K562 (cell line): ENCODE measurements around the gene TMEM128. TPM values are rescaled to one million over a fixed set of nuclear protein-coding genes. Genes with fewer than 3 reads are reported as not detected.

ENCODE experiments used
- ATF3 ChIP-seq, 2 experiments: fragments of 450-650 bp in 1 of 2; sonication (generic) in 1 of 2; formaldehyde crosslinking in 1 of 2; IDR thresholded peaks in 1 of 2; conservative IDR thresholded peaks in 1 of 2; 2 replicates each; pipeline versions ENCODE4 v1.6.1 to v1.8.1; 2016 to 2023; ENCODE audit warnings: mild to moderate bottlenecking in 2 of 2, moderate library complexity in 2 of 2, inconsistent platforms in 1 of 2, missing genetic modification reagents in 1 of 2
- BRCA1 ChIP-seq, 2 experiments: fragments of 450-650 bp in 1 of 2; sonication (generic) in 1 of 2; formaldehyde crosslinking in 1 of 2; IDR thresholded peaks; 2 replicates each; pipeline versions ENCODE4 v1.5.0 to v1.6.1; 2017 to 2020; ENCODE audit warnings: mild to moderate bottlenecking in 1 of 2, missing genetic modification reagents in 1 of 2
- CHD7 ChIP-seq: fragments of 200-600 bp; sonication (generic); IDR thresholded peaks from one replicate; pipeline ENCODE4 v1.6.1; 2012; ENCODE audit warnings: mild to moderate bottlenecking, low read depth, low read length, inconsistent platforms
- MECOM ChIP-seq: fragments of 250-450 bp; sonication (Bioruptor Pico); IDR thresholded peaks from 2 replicates; pipeline ENCODE4 v1.8.0; 2022; ENCODE audit warnings: inconsistent platforms
- MIER1 ChIP-seq: fragments of 450-650 bp; IDR thresholded peaks from 2 replicates; pipeline ENCODE4 v1.6.1; 2016; ENCODE audit warnings: antibody characterized with exemption, mild to moderate bottlenecking, low read depth
- POLR3A ChIP-seq: IDR thresholded peaks from 2 replicates; pipeline ENCODE4 v1.6.1; 2011; ENCODE audit warnings: borderline replicate concordance, mild to moderate bottlenecking, moderate library complexity; ENCODE audit not compliant: insufficient read length, insufficient read depth; ENCODE audit errors: extremely low read depth
- SLC30A9 ChIP-seq: fragments of 250-450 bp; sonication (Bioruptor Pico); IDR thresholded peaks from 2 replicates; pipeline ENCODE4 v1.8.0; 2022; ENCODE audit warnings: mild to moderate bottlenecking, moderate library complexity
- ZBTB1 ChIP-seq: sonication (generic); formaldehyde crosslinking; IDR thresholded peaks from 2 replicates; pipeline ENCODE4 v1.8.1; 2023; ENCODE audit warnings: missing genetic modification reagents, low read depth, mild to moderate bottlenecking, borderline replicate concordance
- ZNF197 ChIP-seq: fragments of 200-800 bp; sonication (Bioruptor generic); IDR thresholded peaks from 2 replicates; pipeline ENCODE4 v1.6.1; 2016; ENCODE audit warnings: low read depth, missing genetic modification characterization, missing compliant biosample characterization
- ZNF3 ChIP-seq: fragments of 250-450 bp; sonication (Bioruptor Pico); IDR thresholded peaks from 2 replicates; pipeline ENCODE4 v1.5.0; 2021; ENCODE audit warnings: mild to moderate bottlenecking, moderate library complexity
- ZNF398 ChIP-seq: fragments of 250-450 bp; sonication (Bioruptor Pico); IDR thresholded peaks from 2 replicates; pipeline ENCODE4 v1.8.0; 2021; ENCODE audit warnings: moderate library complexity, mild to moderate bottlenecking, inconsistent platforms
- polyA plus RNA-seq, 8 experiments: library from polyadenylated mRNA; depleted of rRNA in 4 of 8; stranded (reverse) in 5 of 8; unstranded in 3 of 8; fragments of >200 nt; fragmentation: Nextera tagmentation in 2 of 8; fragmentation: Illumina TruSeq in 1 of 8; extraction: Ambion mirVana in 2 of 8; extraction: Trizol in 1 of 8; gene quantifications; 2 replicates each; pipeline versions ENCODE4 v1.2.1 to v1.2.3, GENCODE V29; 2011 to 2014; ENCODE audit warnings: inconsistent platforms in 1 of 8, missing spikeins in 1 of 8
- total RNA-seq, 7 experiments: library from RNA; depleted of rRNA in 6 of 7; stranded (reverse); fragments of >200 nt in 6 of 7; fragmentation: Illumina TruSeq in 2 of 7; extraction: Trizol in 2 of 7; gene quantifications; 2 replicates each; pipeline versions ENCODE4 v1.2.1 to v1.2.3, GENCODE V29; 2011 to 2021; ENCODE audit warnings: low replicate concordance in 1 of 7

TMEM128 gene
- total and polyA plus RNA-seq, 9 of the 15 experiments (the other 6 are each of a cell fraction or from before 2014, with no cell fraction given) = 9.1 to 40.0 (median 14.3) TPM

DNA sequence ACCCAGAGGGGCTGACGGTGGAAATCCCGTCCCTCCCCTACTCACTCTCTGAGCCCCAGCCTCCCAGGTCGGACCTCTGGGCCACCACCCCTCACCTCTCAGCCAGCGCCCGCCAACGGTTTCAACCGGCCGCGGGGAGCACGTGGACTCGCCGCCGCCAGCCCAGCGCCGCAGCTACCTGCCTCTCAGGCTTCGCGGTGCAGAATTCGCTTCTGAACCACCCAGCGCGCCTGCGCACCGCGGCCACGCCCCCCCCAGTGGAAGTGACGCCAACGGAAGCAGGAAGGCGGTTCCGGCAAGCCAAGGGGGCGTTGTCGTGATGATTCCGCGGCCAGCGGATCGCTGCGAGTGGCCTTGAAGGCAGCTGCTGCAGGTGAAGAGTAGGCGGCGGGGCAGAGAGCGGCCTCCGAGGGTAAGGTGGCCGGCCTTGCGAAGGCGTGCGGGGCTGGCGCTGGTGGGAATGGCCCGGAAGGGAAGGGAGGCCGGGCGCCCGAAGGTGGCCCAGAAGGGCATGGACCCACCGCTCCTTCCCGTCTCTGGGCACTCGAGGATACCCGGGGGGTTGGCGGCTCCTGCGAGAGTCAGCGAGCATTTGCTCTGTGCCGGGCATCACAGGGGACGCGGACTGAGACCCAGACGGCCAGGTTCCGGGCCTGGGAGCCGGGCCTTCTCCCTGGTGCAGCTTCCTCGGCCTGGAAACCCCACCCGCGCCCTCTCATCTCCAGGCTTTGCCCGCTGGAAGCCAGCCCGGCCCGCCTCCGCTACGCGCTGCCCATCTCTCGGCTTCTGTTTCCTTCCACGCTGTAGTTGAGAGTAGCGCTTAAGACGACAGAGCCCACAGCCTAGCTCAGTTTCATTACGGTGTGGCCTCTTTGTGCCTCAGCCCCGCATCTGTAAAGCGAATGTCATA is 42.2 kb upstream of the TMEM128 start, which contains the start of the genes LYAR and ZBTB49 (continued):
- TF ChIP-seq ZNF398 (no peak), MIER1 (no peak), ZNF197 (CRISPR knock-in tag) (no peak), CHD7 (no peak), ZBTB1 (CRISPR knock-in tag) (no peak; the same call in 1 of the 2 replicates), POLR3A (no peak), SLC30A9 (CRISPR knock-in tag) (no peak), ZNF3 (CRISPR knock-in tag) (no peak), ATF3 (IDR thresholded peaks at IDR 0.05) (no peak), ATF3 (CRISPR knock-in tag; conservative IDR thresholded peaks at IDR 0.05) (no peak), BRCA1 (IDR thresholded peaks at IDR 0.05) (no peak), BRCA1 (CRISPR knock-in tag; IDR thresholded peaks at IDR 0.05) (no peak), MECOM (CRISPR knock-in tag) (no peak)
